GM12892 (cell line): Measurements from ENCODE around the gene PPFIBP2.

ENCODE experiments used
- DNase-seq: peaks from one replicate; pipeline ENCODE4 v3.0.0; 2011; ENCODE audit not compliant: insufficient read length
- FAIRE-seq: peaks from 2 replicates; lab custom pipeline; 2011; peaks lifted over from hg19 to GRCh38; lab: Jason Lieb, UNC
- POLR2A ChIP-seq: IDR thresholded peaks from 2 replicates; pipeline ENCODE4 v1.6.1; 2011; ENCODE audit warnings: low read depth, low read length, control low read depth
- POLR2AphosphoS5 ChIP-seq: IDR thresholded peaks from 2 replicates; pipeline ENCODE4 v1.6.1; 2011; ENCODE audit warnings: low read depth, low read length, control low read depth
- TAF1 ChIP-seq: IDR thresholded peaks from 2 replicates; pipeline ENCODE4 v1.6.1; 2011; ENCODE audit warnings: low read depth, mild to moderate bottlenecking, control low read depth, low read length, borderline replicate concordance

The PPFIBP2 gene

GRCh38 chr11:7597620-7598019 is 83.8 kb downstream of the PPFIBP2 start:
- TF ChIP-seq POLR2A (no peak), TAF1 (no peak), POLR2AphosphoS5 (no peak)
- FAIRE-seq (no peak), DNase-seq (no peak)

GRCh38 chr11:7599209-7599608 is 85.4 kb downstream of the PPFIBP2 start:
- TF ChIP-seq POLR2A (no peak), POLR2AphosphoS5 (no peak), TAF1 (no peak)
- FAIRE-seq (no peak), DNase-seq (no peak)

- DNase-seq (no peak), FAIRE-seq (peak; percentile 63)
- no peak for TF ChIP-seq POLR2AphosphoS5
- TF ChIP-seq POLR2A, result no peak
- no peak for TF ChIP-seq TAF1
Observed at GRCh38 chr11:7600205-7600775, 86.5 kb downstream of the PPFIBP2 start.

- TF ChIP-seq POLR2A (no peak), POLR2AphosphoS5 (no peak), TAF1 (no peak)
- FAIRE-seq, result no peak
Observed at GRCh38 chr11:7603031-7603781, 89.4 kb downstream of the PPFIBP2 start.

GRCh38 chr11:7604331-7604955 is 90.6 kb downstream of the PPFIBP2 start:
- DNase-seq (no peak), FAIRE-seq (no peak)
- TF ChIP-seq POLR2AphosphoS5, result no peak
- no peak for TF ChIP-seq POLR2A
- no peak for TF ChIP-seq TAF1

More at GRCh38 chr11:7603031-7603781, 89.4 kb downstream of the PPFIBP2 start:
- no peak for DNase-seq

- DNase-seq (no peak), FAIRE-seq (no peak)
- TF ChIP-seq TAF1 (no peak), POLR2A (no peak), POLR2AphosphoS5 (no peak)
Observed at GRCh38 chr11:7605186-7605943, 91.6 kb downstream of the PPFIBP2 start.

- TF ChIP-seq POLR2A (no peak), POLR2AphosphoS5 (no peak), TAF1 (no peak)
- FAIRE-seq, result peak; percentile 68
- no peak for DNase-seq
Observed at GRCh38 chr11:7606496-7606895, 92.7 kb downstream of the PPFIBP2 start.

- DNase-seq, result no peak
- no peak for FAIRE-seq
- TF ChIP-seq POLR2A, result no peak
- no peak for TF ChIP-seq POLR2AphosphoS5
- no peak for TF ChIP-seq TAF1
Observed at GRCh38 chr11:7609015-7609414, 95.2 kb downstream of the PPFIBP2 start.

- FAIRE-seq (no peak), DNase-seq (no peak)
- no peak for TF ChIP-seq TAF1
- TF ChIP-seq POLR2A, result no peak
- no peak for TF ChIP-seq POLR2AphosphoS5
Observed at GRCh38 chr11:7609521-7609920, 95.7 kb downstream of the PPFIBP2 start.

GRCh38 chr11:7610393-7610792 is 96.6 kb downstream of the PPFIBP2 start:
- DNase-seq (no peak), FAIRE-seq (no peak)
- TF ChIP-seq POLR2A (no peak), TAF1 (no peak), POLR2AphosphoS5 (no peak)

GRCh38 chr11:7611411-7611810 is 97.6 kb downstream of the PPFIBP2 start:
- TF ChIP-seq POLR2A (no peak), TAF1 (no peak), POLR2AphosphoS5 (no peak)
- FAIRE-seq (no peak), DNase-seq (no peak)
